Middle frontal gyrus (tissue), 1 donor: ENCODE data around the gene FADS6.

Source experiments
- DNase-seq: peaks from one replicate; pipeline ENCODE4 v3.0.0-alpha.2; 2015; ENCODE audit warnings: low spot score; ENCODE audit errors: extremely low spot score

FADS6 gene

GRCh38 chr17:74855323-74855722, 38.1 kb downstream of the FADS6 start:
- DNase-seq: no peak

GRCh38 chr17:74854792-74855191, 38.6 kb downstream of the FADS6 start:
- DNase-seq: no peak

- DNase-seq: no peak
Observed at GRCh38 chr17:74853669-74854068, 39.8 kb downstream of the FADS6 start.

- no peak for DNase-seq
Observed at GRCh38 chr17:74853048-74853397, 40.4 kb downstream of the FADS6 start.

- no peak for DNase-seq
Observed at GRCh38 chr17:74852237-74853047, 41.0 kb downstream of the FADS6 start.

- no peak for DNase-seq
Observed at GRCh38 chr17:74851612-74852236, 41.7 kb downstream of the FADS6 start.

- no peak for DNase-seq
Observed at GRCh38 chr17:74850914-74851313, 42.5 kb downstream of the FADS6 start.

GRCh38 chr17:74850310-74850709, 43.1 kb downstream of the FADS6 start:
- DNase-seq: no peak

GRCh38 chr17:74848656-74849399, 44.6 kb downstream of the FADS6 start:
- DNase-seq: no peak

GRCh38 chr17:74846621-74847020, 46.8 kb downstream of the FADS6 start:
- no peak for DNase-seq

- DNase-seq: no peak
Observed at GRCh38 chr17:74843352-74843627, 50.1 kb downstream of the FADS6 start.

GRCh38 chr17:74842599-74843351, 50.7 kb downstream of the FADS6 start:
- peak; percentile 28 for DNase-seq

GRCh38 chr17:74842146-74842598, 51.3 kb downstream of the FADS6 start:
- no peak for DNase-seq

- peak; percentile 11 for DNase-seq
Observed at GRCh38 chr17:74840989-74841666, 52.3 kb downstream of the FADS6 start.

GRCh38 chr17:74839990-74840852, 53.2 kb downstream of the FADS6 start:
- no peak for DNase-seq

GRCh38 chr17:74838274-74838673, 55.2 kb downstream of the FADS6 start:
- no peak for DNase-seq

GRCh38 chr17:74836691-74837467, 56.6 kb downstream of the FADS6 start:
- DNase-seq: no peak

GRCh38 chr17:74836191-74836590, 57.2 kb downstream of the FADS6 start:
- DNase-seq: no peak
